GM12878 (cell line): ENCODE results near the gene NAT14. TPM values are rescaled to one million over a fixed set of nuclear protein-coding genes. Genes with fewer than 3 reads are reported as not detected.

Experiments
- BHLHE40 ChIP-seq, 2 experiments: fragments of 450-650 bp in 1 of 2; IDR thresholded peaks; 2 replicates each; pipeline ENCODE4 v1.6.1; 2011 to 2017; ENCODE audit warnings: low read depth in 2 of 2, borderline replicate concordance in 1 of 2, improper control_type of control experiment in 1 of 2, low read length in 1 of 2, mild to moderate bottlenecking in 1 of 2
- CHD4 ChIP-seq: fragments of 200-600 bp; sonication (generic); IDR thresholded peaks from 2 replicates; pipeline ENCODE4 v1.6.1; 2016; ENCODE audit warnings: mild to moderate bottlenecking
- IKZF1 ChIP-seq: fragments of 450-650 bp; conservative IDR thresholded peaks from 2 replicates; pipeline ENCODE4 v1.6.1; 2017; ENCODE audit warnings: antibody characterized with exemption, mild to moderate bottlenecking
- IRF4 ChIP-seq: IDR thresholded peaks from 2 replicates; pipeline ENCODE4 v1.6.1; 2011; ENCODE audit warnings: low read depth, low read length
- MYB ChIP-seq: fragments of 150-350 bp; IDR thresholded peaks from 2 replicates; pipeline ENCODE4 v1.6.1; 2014; ENCODE audit warnings: mild to moderate bottlenecking, low read depth, low read length, borderline replicate concordance
- NFYB ChIP-seq: IDR thresholded peaks from 2 replicates; pipeline ENCODE4 v1.6.1; 2011; ENCODE audit warnings: low read depth, mild to moderate bottlenecking, low read length, improper control_type of control experiment, moderate library complexity; ENCODE audit not compliant: insufficient read depth
- NR2C1 ChIP-seq: fragments of 450-650 bp; IDR thresholded peaks from 2 replicates; pipeline ENCODE4 v1.6.1; 2017; ENCODE audit warnings: antibody characterized with exemption, mild to moderate bottlenecking, moderate library complexity
- NR2C2 ChIP-seq: IDR thresholded peaks from 2 replicates; pipeline ENCODE4 v1.6.1; 2011; ENCODE audit warnings: borderline replicate concordance, low read depth; ENCODE audit not compliant: control insufficient read depth, insufficient read length
- POLR2AphosphoS2 ChIP-seq: IDR thresholded peaks from 2 replicates; pipeline ENCODE4 v1.6.1; 2011; ENCODE audit warnings: low read depth, mild to moderate bottlenecking, low read length, improper control_type of control experiment, moderate library complexity
- POU2F2 ChIP-seq: IDR thresholded peaks from 3 replicates; pipeline ENCODE4 v1.6.1; 2011; ENCODE audit warnings: low read depth, mild to moderate bottlenecking, low read length, borderline replicate concordance
- RUNX3 ChIP-seq: IDR thresholded peaks from 2 replicates; pipeline ENCODE4 v1.6.1; 2012; ENCODE audit warnings: low read length, inconsistent platforms
- SMC3 ChIP-seq: IDR thresholded peaks from 2 replicates; pipeline ENCODE4 v1.6.1; 2011; ENCODE audit warnings: low read length, improper control_type of control experiment, borderline replicate concordance
- SREBF1 ChIP-seq: IDR thresholded peaks from 2 replicates; pipeline ENCODE4 v1.6.1; 2012; ENCODE audit warnings: mild to moderate bottlenecking, low read length
- STAT3 ChIP-seq: IDR thresholded peaks from 2 replicates; pipeline ENCODE4 v1.6.1; 2011; ENCODE audit warnings: low read depth, low read length, improper control_type of control experiment
- TAF1 ChIP-seq: IDR thresholded peaks from 2 replicates; pipeline ENCODE4 v1.6.1; 2011; ENCODE audit warnings: mild to moderate bottlenecking, low read depth, low read length, borderline replicate concordance
- TCF3 ChIP-seq: IDR thresholded peaks from 2 replicates; pipeline ENCODE4 v1.6.1; 2012; ENCODE audit warnings: low read depth, mild to moderate bottlenecking, low read length, borderline replicate concordance; ENCODE audit not compliant: insufficient read depth
- TCF7 ChIP-seq: IDR thresholded peaks from 2 replicates; pipeline ENCODE4 v1.6.1; 2014; ENCODE audit warnings: antibody characterized with exemption, borderline replicate concordance
- polyA plus RNA-seq, 11 experiments: library from polyadenylated mRNA; depleted of rRNA in 4 of 11; unstranded in 6 of 11; stranded (reverse) in 5 of 11; fragments of >200 nt; fragmentation: Nextera tagmentation in 4 of 11; fragmentation: Illumina TruSeq in 1 of 11; extraction: Ambion mirVana in 4 of 11; extraction: Trizol in 1 of 11; gene quantifications; 1 replicate in 1 of 11; 2 replicates in 10 of 11; pipeline versions ENCODE4 v1.2.1 to v1.2.3, GENCODE V29; 2011 to 2016; ENCODE audit warnings: inconsistent platforms in 2 of 11, missing spikeins in 2 of 11, low read depth in 1 of 11
- total RNA-seq, 4 experiments: library from RNA; depleted of rRNA in 3 of 4; stranded (reverse); fragments of >200 nt in 3 of 4; fragmentation: Illumina TruSeq in 1 of 4; extraction: Trizol in 1 of 4; gene quantifications; 2 replicates each; pipeline versions ENCODE4 v1.2.1 to v1.2.3, GENCODE V29; 2013 to 2021
- TF ChIP-seq, protein P1 (sequence below): fragments of 150-350 bp; IDR thresholded peaks from 2 replicates; pipeline ENCODE4 v1.6.1; 2016; ENCODE audit warnings: low read depth, low read length
- TF ChIP-seq, protein P2 (sequence below): fragments of 450-650 bp; IDR thresholded peaks from 2 replicates; pipeline ENCODE4 v1.6.1; 2017; ENCODE audit warnings: mild to moderate bottlenecking
- TF ChIP-seq, protein P3 (sequence below): IDR thresholded peaks from 2 replicates; pipeline ENCODE4 v1.6.1; 2011; ENCODE audit warnings: borderline replicate concordance, low read depth, mild to moderate bottlenecking, moderate library complexity, mixed read lengths, low read length; ENCODE audit not compliant: insufficient read depth; ENCODE audit errors: extremely low read length
- TF ChIP-seq, protein P4 (sequence below): fragments of 450-650 bp; IDR thresholded peaks from 2 replicates; pipeline ENCODE4 v1.6.1; 2018; ENCODE audit warnings: borderline replicate concordance, mild to moderate bottlenecking; ENCODE audit not compliant: partially characterized antibody

NAT14 gene
- total and polyA plus RNA-seq, 10 of the 15 experiments (the other 5 are each of a cell fraction or from before 2014, with no cell fraction given), result 0.87 to 23.6 (median 9.7) TPM

DNA sequence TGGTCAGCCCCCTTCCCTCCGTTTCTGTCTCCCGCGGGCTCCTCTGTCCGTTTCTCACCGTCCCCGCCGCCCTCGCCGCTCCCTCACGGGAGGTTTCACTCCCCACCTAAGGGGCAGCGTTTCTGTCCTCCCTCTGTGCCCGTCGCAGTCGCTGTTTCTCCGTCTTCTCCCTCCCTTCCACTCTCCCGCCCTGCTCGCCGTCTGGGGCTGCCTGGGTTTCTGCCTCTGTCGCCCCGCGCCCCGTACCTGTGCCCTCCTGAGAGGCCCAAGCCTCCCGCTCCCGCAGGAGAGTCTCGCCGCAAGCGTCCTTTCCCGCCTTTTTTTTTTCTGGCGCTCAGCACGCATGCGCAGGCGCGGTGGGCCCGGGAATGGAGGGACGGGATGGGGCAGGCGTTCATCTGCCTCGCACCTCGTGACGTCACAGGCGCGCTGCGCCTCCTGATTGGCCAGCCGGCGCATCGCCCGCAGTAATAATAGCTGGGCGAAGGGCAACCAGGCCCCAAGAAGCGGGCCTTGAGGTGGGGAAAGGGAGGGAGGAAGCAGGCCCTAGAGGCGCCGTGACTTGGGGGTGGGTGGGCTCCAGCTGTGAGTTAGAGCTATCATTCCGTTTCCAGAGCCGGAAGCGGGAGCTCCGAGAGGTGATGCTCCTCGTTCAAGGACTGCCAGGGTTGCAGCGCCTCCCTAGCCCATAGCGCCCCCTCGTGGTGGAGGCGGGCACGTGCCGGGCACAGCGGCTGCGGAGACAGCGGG lies 18.7 kb downstream of the NAT14 start (continued):
- TF ChIP-seq STAT3 (no peak), SMC3 (peak; percentile 70), CHD4 (no peak), NR2C1 (no peak), POLR2AphosphoS2 (no peak), POU2F2 (0 out of 3 replicates have a peak, but pooled peaks have one; percentile 33), IRF4 (no peak), NFYB (peak; percentile 93), TCF3 (no peak), NR2C2 (no peak), MYB (no peak), IKZF1 (peak; percentile 64), RUNX3 (no peak), SREBF1 (no peak), TCF7 (no peak), TAF1 (0 out of 2 replicates have a peak, but pooled peaks have one; percentile 25), BHLHE40 (IDR thresholded peaks at IDR 0.05; ENCODE audit: borderline replicate concordance in 1 of 2, low read depth in 2 of 2, low read length in 1 of 2) (peak; percentile 90 to 98)
- TF ChIP-seq, protein P1, sequence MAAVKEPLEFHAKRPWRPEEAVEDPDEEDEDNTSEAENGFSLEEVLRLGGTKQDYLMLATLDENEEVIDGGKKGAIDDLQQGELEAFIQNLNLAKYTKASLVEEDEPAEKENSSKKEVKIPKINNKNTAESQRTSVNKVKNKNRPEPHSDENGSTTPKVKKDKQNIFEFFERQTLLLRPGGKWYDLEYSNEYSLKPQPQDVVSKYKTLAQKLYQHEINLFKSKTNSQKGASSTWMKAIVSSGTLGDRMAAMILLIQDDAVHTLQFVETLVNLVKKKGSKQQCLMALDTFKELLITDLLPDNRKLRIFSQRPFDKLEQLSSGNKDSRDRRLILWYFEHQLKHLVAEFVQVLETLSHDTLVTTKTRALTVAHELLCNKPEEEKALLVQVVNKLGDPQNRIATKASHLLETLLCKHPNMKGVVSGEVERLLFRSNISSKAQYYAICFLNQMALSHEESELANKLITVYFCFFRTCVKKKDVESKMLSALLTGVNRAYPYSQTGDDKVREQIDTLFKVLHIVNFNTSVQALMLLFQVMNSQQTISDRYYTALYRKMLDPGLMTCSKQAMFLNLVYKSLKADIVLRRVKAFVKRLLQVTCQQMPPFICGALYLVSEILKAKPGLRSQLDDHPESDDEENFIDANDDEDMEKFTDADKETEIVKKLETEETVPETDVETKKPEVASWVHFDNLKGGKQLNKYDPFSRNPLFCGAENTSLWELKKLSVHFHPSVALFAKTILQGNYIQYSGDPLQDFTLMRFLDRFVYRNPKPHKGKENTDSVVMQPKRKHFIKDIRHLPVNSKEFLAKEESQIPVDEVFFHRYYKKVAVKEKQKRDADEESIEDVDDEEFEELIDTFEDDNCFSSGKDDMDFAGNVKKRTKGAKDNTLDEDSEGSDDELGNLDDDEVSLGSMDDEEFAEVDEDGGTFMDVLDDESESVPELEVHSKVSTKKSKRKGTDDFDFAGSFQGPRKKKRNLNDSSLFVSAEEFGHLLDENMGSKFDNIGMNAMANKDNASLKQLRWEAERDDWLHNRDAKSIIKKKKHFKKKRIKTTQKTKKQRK, result no peak
- TF ChIP-seq, protein P2, sequence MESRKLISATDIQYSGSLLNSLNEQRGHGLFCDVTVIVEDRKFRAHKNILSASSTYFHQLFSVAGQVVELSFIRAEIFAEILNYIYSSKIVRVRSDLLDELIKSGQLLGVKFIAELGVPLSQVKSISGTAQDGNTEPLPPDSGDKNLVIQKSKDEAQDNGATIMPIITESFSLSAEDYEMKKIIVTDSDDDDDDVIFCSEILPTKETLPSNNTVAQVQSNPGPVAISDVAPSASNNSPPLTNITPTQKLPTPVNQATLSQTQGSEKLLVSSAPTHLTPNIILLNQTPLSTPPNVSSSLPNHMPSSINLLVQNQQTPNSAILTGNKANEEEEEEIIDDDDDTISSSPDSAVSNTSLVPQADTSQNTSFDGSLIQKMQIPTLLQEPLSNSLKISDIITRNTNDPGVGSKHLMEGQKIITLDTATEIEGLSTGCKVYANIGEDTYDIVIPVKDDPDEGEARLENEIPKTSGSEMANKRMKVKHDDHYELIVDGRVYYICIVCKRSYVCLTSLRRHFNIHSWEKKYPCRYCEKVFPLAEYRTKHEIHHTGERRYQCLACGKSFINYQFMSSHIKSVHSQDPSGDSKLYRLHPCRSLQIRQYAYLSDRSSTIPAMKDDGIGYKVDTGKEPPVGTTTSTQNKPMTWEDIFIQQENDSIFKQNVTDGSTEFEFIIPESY, result peak; percentile 80; the same call in 1 of the 2 replicates
- TF ChIP-seq, protein P3, sequence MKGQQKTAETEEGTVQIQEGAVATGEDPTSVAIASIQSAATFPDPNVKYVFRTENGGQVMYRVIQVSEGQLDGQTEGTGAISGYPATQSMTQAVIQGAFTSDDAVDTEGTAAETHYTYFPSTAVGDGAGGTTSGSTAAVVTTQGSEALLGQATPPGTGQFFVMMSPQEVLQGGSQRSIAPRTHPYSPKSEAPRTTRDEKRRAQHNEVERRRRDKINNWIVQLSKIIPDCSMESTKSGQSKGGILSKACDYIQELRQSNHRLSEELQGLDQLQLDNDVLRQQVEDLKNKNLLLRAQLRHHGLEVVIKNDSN, result peak; percentile 75
- TF ChIP-seq, protein P4, sequence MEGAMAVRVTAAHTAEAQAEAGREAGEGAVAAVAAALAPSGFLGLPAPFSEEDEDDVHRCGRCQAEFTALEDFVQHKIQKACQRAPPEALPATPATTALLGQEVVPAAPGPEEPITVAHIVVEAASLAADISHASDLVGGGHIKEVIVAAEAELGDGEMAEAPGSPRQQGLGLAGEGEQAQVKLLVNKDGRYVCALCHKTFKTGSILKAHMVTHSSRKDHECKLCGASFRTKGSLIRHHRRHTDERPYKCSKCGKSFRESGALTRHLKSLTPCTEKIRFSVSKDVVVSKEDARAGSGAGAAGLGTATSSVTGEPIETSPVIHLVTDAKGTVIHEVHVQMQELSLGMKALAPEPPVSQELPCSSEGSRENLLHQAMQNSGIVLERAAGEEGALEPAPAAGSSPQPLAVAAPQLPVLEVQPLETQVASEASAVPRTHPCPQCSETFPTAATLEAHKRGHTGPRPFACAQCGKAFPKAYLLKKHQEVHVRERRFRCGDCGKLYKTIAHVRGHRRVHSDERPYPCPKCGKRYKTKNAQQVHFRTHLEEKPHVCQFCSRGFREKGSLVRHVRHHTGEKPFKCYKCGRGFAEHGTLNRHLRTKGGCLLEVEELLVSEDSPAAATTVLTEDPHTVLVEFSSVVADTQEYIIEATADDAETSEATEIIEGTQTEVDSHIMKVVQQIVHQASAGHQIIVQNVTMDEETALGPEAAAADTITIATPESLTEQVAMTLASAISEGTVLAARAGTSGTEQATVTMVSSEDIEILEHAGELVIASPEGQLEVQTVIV, result peak; percentile 39
